Stimulated activated effector memory CD8-positive, alpha-beta T cell treated with anti-CD3 and anti-CD28 coated beads, Interleukin-12 subunit alpha, Interleukin-12 subunit beta, amount 100 ng/mL, for 72 hours (primary cell): Measurements from ENCODE around the gene KLF18.

Experiments
- ATAC-seq: fragments of 150-1000 bp; cut with Tn5 transposase; 2 replicates; pipeline ENCODE4 v1.10.0; 2021
- DNase-seq, 2 donors: peaks; one replicate each; pipeline ENCODE4 v3.0.0; 2021 to 2022; ENCODE audit warnings: low spot score in 2 of 2
- H3K27ac Mint-ChIP-seq: one replicate; pipeline ENCODE4 v1.8.0; 2022; ENCODE audit warnings: mild to moderate bottlenecking, mixed read lengths
- H3K36me3 Mint-ChIP-seq: one replicate; pipeline ENCODE4 v1.8.0; 2022; ENCODE audit warnings: mild to moderate bottlenecking, mixed read lengths
- H3K4me1 Mint-ChIP-seq: one replicate; pipeline ENCODE4 v1.8.0; 2022; ENCODE audit warnings: mixed read lengths
- H3K4me3 Mint-ChIP-seq: one replicate; pipeline ENCODE4 v1.8.0; 2022; ENCODE audit warnings: mild to moderate bottlenecking, mixed read lengths
- H3K9me3 Mint-ChIP-seq: one replicate; pipeline ENCODE4 v1.8.0; 2022; ENCODE audit warnings: mixed read lengths

Gene KLF18

GRCh38 chr1:44108241-44108640, 33.2 kb downstream of the KLF18 start:
- Mint-ChIP-seq H3K4me3 (no peak overlapping the region), H3K9me3 (no peaks in the 10 kb centered on the region), H3K36me3 (no peaks in the 10 kb centered on the region), H3K4me1 (no peaks in the 10 kb centered on the region), H3K27ac (no peak overlapping the region)
- no peak for ATAC-seq
- DNase-seq: no peak

- H3K27ac Mint-ChIP-seq: no peak overlapping the region
- no peaks in the 10 kb centered on the region for H3K4me1 Mint-ChIP-seq
- H3K36me3 Mint-ChIP-seq: no peaks in the 10 kb centered on the region
- no peak overlapping the region for H3K4me3 Mint-ChIP-seq
- ATAC-seq (no peak), DNase-seq (no peak)
- no peaks in the 10 kb centered on the region for H3K9me3 Mint-ChIP-seq
These were observed 35.6 kb downstream of the KLF18 start for GRCh38 chr1:44105810-44106209.

GRCh38 chr1:44103270-44104131, 37.9 kb downstream of the KLF18 start:
- DNase-seq: no peak
- H3K4me3 Mint-ChIP-seq: no peak overlapping the region
- ATAC-seq: no peak
- no peaks in the 10 kb centered on the region for H3K9me3 Mint-ChIP-seq
- H3K27ac Mint-ChIP-seq: no peak overlapping the region
- no peaks in the 10 kb centered on the region for H3K4me1 Mint-ChIP-seq
- H3K36me3 Mint-ChIP-seq: no peaks in the 10 kb centered on the region

GRCh38 chr1:44101328-44101727, 40.1 kb downstream of the KLF18 start:
- Mint-ChIP-seq H3K9me3 (no peaks in the 10 kb centered on the region), H3K36me3 (no peaks in the 10 kb centered on the region), H3K27ac (no peak overlapping the region), H3K4me3 (no peak overlapping the region), H3K4me1 (no peaks in the 10 kb centered on the region)
- ATAC-seq (no peak), DNase-seq (no peak)

GRCh38 chr1:44100183-44100868, 41.1 kb downstream of the KLF18 start:
- no peak overlapping the region for H3K27ac Mint-ChIP-seq
- H3K9me3 Mint-ChIP-seq: no peaks in the 10 kb centered on the region
- no peaks in the 10 kb centered on the region for H3K36me3 Mint-ChIP-seq
- no peak for ATAC-seq
- no peak for DNase-seq
- no peaks in the 10 kb centered on the region for H3K4me1 Mint-ChIP-seq
- no peak overlapping the region for H3K4me3 Mint-ChIP-seq

DNA sequence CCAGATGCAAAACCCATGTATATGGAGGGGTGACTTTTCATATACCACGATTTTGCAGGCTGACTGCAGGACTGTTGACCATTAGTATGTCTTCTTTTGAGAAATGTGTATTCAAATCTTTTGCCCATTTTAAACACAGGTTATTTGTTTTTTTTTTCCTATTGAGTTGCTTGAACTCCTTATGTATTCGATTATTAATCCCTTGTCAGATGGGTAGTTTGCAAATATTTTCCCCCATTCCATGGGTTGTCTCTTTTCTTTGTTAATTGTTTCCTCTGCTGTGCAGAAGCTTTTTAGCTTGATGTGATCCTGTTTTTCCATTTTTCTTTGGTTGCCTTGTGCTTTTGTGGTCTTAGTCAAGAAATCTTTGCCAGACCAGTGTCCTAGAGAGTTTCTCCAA, 47.4 kb downstream of the KLF18 start:
- Mint-ChIP-seq H3K36me3 (no peaks in the 10 kb centered on the region), H3K4me3 (no peak overlapping the region), H3K9me3 (no peaks in the 10 kb centered on the region), H3K27ac (no peak overlapping the region), H3K4me1 (no peaks in the 10 kb centered on the region)
- ATAC-seq: no peak
- no peak for DNase-seq

DNA sequence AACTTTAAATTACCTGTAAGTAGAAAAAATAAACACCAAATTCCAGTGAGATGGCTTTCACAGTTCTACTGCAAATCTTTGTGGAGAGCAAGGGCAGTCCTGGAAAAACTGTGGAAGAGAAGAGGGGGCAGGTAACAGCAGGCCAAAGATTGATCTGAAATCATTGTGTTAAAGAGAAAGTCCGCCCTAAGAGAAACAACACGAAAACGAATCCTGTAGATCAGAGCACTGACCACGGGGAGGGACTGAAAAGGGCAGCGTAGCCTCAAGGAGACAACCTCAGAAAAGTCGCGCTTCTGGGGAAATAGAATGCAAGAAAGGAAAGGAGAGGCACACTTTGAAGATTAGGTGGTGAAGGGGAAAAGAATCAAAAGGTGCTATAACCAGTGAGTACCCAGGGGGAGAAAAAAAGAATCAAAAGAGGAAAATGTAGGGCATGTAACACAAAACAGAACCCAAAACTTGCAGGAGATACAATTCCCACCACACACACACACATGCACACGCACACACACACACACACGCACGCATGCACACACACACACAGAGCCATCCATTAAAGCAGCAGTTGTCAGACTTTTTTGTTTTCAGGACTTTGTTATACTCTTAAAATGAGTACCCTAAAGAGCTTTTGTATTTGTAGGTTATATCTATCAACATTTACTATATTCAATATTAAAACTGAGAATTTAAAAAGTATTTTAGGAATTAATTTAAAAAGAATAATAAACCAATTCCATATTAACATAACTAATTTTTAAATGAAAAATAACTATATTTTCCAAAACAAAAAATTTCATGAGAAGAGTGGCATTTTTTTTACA, 50.8 kb downstream of the KLF18 start:
- no peaks in the 10 kb centered on the region for H3K36me3 Mint-ChIP-seq
- ATAC-seq: no peak
- no peak for DNase-seq
- H3K4me1 Mint-ChIP-seq: no peaks in the 10 kb centered on the region
- no peak overlapping the region for H3K4me3 Mint-ChIP-seq
- H3K27ac Mint-ChIP-seq: no peak overlapping the region
- H3K9me3 Mint-ChIP-seq: no peaks in the 10 kb centered on the region

DNA sequence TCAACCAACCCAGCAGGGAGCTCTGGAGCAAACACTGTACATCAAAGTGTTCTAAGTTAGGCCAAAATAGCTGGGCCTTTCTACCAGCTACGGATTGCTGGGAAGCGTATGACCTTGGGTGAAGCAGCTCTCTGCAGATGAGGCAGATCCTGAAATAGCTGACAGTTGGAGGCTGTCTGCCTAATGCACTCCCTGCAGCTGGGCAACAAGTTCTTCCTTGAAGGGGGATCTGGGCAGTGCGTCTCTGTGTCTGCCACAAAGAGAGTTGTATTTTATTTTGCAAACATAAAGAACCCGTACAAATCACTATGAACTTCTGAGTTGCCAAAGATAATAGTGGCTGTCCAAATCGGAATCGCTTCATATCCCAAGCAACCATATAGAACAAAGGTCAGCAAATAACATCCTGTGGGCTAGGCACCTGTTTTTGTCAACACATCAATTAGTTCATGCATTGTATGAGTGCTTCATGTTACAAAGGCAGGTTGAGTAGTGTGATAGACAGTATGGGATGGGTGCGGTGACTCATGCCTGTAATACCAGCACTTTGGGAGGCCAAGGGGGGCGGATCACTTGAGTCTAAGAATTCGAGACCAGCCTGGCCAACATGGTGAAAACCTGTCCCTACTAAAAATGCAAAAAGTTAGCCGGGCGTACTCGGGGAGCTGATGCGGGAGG, 51.9 kb downstream of the KLF18 start:
- Mint-ChIP-seq H3K9me3 (no peaks in the 10 kb centered on the region), H3K4me3 (no peak overlapping the region), H3K36me3 (no peaks in the 10 kb centered on the region), H3K27ac (no peak overlapping the region), H3K4me1 (no peaks in the 10 kb centered on the region)
- no peak for DNase-seq
- no peak for ATAC-seq
